Measurements from ENCODE around the gene MRC2. TPM values are rescaled to one million over a fixed set of nuclear protein-coding genes. Genes with fewer than 3 reads are reported as not detected.

The MRC2 gene
- total RNA-seq, 4 donors from 2014 or later, result 18.8 to 53.0 (median 20.6) TPM

DNA sequence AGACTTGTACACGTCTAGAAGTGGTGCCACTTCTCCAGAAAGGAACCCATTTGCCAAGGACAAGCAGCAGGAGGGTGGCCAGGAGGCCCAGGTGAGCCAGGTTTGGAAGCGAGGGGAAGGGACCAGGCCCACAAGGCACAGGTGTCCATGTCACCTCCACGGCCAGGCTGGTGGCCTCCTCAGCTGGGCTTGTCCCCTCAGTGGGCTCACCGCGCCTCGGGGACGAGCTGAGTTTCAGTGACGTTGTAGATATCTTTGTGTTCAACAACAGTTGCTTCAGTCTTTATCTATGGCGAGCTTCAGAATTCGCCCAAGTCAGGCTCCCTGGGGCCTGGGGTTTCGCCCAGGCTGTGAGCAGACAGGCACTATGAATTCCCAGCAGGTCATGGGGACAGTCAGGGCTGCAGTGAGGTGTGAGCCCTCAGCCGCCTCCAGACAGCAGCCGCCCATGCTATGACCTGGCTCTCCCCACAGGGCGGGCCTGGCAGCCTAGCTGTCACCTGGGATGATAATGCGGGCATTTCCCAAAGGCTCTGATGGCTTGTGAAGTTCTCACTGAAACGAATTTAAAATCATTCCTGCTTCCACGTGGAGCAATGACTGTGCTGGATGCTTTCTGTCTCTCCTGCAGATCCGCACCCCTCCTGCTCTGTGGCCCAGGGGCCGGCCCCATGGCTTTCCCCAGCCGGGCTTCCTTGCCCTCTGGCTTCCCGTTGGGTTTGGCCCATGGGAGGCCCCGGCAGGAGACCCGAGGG is 89.5 kb downstream of the MRC2 start:
- H3K4me3 ChIP-seq (ENCODE audit: low read depth, poor library complexity, severe bottlenecking), result no peak overlapping the region
- TF ChIP-seq, protein P1, sequence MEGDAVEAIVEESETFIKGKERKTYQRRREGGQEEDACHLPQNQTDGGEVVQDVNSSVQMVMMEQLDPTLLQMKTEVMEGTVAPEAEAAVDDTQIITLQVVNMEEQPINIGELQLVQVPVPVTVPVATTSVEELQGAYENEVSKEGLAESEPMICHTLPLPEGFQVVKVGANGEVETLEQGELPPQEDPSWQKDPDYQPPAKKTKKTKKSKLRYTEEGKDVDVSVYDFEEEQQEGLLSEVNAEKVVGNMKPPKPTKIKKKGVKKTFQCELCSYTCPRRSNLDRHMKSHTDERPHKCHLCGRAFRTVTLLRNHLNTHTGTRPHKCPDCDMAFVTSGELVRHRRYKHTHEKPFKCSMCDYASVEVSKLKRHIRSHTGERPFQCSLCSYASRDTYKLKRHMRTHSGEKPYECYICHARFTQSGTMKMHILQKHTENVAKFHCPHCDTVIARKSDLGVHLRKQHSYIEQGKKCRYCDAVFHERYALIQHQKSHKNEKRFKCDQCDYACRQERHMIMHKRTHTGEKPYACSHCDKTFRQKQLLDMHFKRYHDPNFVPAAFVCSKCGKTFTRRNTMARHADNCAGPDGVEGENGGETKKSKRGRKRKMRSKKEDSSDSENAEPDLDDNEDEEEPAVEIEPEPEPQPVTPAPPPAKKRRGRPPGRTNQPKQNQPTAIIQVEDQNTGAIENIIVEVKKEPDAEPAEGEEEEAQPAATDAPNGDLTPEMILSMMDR (IDR thresholded peaks at IDR 0.05), result no peak
- TF ChIP-seq POLR2A (IDR thresholded peaks at IDR 0.05), result no peak
- peak in 1 of 2 donors; percentile 82 for DNase-seq (ENCODE audit: low spot score in 2 of 2)
- 89 to 91% methylated on average over 22 to 23 of the region's 23 CpGs for WGBS, 2 donors
- intact Hi-C loops (cut with DNase I; ENCODE audit: low total_unique reads), result no loop called here

DNA sequence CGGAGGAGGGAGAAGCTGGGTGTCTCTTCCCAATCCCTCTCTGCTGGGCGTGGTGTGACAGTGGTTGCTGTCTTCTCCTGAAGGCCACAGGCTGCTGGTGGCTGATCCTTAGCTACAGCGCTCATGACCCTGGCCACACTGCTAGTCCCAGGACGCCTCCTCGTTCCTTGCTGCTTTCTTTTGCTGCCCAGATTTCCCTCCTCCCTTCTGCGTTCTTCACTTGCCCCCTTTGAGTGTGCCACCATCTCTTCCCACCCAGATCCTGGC is 90.1 kb downstream of the MRC2 start:
- TF ChIP-seq, protein P1 (IDR thresholded peaks at IDR 0.05), result no peak
- no peak for TF ChIP-seq POLR2A (IDR thresholded peaks at IDR 0.05)
- 92 to 94% methylated on average over 6 of the region's 6 CpGs for WGBS, 2 donors
- intact Hi-C loops (cut with DNase I; ENCODE audit: low total_unique reads), result no loop called here
- DNase-seq (ENCODE audit: low spot score in 2 of 2), result no peak
- H3K4me3 ChIP-seq (ENCODE audit: low read depth, poor library complexity, severe bottlenecking), result no peak overlapping the region

DNA sequence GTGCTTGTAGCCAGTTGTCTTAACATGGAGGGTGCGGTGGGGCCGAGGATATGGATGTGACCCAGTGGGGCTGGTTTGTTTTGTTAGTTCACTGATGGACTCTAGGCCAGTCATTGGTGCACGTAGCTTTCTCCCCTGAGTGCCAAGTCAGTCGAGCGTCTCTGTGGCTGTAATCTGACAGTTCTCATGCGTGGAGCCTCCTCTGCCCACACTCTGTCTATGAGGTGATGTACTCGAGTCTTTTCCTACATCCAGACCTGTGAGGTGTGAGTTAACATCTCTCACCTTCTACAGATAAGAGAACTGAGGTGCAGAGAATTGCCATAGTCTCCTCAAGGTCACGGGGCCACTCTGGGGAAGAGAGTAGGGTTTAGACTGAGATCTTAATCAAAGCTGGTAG is 90.4 kb downstream of the MRC2 start:
- no peak overlapping the region for H3K4me3 ChIP-seq (ENCODE audit: low read depth, poor library complexity, severe bottlenecking)
- intact Hi-C loops (cut with DNase I; ENCODE audit: low total_unique reads), result no loop called here
- WGBS, 2 donors, result 91 to 94% methylated on average over 8 of the region's 8 CpGs
- no peak for TF ChIP-seq POLR2A (IDR thresholded peaks at IDR 0.05)
- TF ChIP-seq, protein P1 (IDR thresholded peaks at IDR 0.05), result no peak
- peak in 1 of 2 donors; percentile 83 for DNase-seq (ENCODE audit: low spot score in 2 of 2)

DNA sequence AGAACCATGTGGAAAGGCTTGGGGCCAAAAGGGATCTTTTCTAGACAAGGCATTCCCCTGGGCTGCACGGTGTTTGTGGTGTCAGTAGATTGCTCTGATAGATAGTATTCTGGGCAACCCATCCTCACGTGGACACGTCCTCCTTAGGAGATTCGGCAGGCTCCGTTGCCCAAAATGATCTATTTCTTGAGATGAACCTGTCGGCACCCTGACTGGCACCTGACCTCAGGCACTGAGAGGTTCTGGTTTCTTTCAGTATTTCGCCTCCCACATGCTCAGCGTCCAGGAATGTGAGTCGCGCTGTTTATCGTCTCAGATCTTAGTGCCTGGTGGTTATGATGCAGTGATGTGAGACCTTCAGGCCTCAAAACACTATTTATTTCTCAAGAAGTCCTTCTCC is 91.0 kb downstream of the MRC2 start:
- WGBS, 2 donors, result 46 to 69% methylated on average over 11 of the region's 11 CpGs
- H3K4me3 ChIP-seq (ENCODE audit: low read depth, poor library complexity, severe bottlenecking), result no peak overlapping the region
- intact Hi-C loops (cut with DNase I; ENCODE audit: low total_unique reads), result no loop called here
- TF ChIP-seq, protein P1 (IDR thresholded peaks at IDR 0.05), result no peak
- peak in 1 of 2 donors; percentile 56 for DNase-seq (ENCODE audit: low spot score in 2 of 2)

DNA sequence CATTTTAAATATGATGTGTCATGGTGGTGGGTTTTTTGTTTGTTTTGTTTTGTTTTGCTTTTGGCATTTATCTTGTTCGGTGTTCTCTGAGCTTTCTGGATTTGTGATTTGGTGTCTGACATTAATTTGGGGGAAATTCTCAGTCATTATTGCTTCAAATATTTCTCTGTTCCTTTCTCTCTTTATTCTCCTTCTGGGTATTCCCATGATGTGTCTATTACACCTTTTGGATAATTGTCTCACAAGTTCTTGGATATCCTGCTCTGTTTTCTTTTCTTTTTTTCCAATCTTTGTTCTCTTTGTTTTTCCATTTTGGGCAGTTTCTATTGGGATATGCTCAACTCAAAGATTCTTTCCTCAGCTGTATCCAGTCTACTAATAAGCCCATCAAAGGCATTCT is 92.1 kb downstream of the MRC2 start:
- TF ChIP-seq, protein P1 (IDR thresholded peaks at IDR 0.05), result no peak
- no peak for TF ChIP-seq POLR2A (IDR thresholded peaks at IDR 0.05)
- H3K4me3 ChIP-seq (ENCODE audit: low read depth, poor library complexity, severe bottlenecking), result no peak overlapping the region
- WGBS, 2 donors, result 89 to 96% methylated on average over 1 of the region's 1 CpG
- intact Hi-C loops (cut with DNase I; ENCODE audit: low total_unique reads), result no loop called here
- DNase-seq (ENCODE audit: low spot score in 2 of 2), result no peak
